Cortex of kidney (tissue), 1 donor: ENCODE results near the gene KIRREL3.

ENCODE experiments used
- DNase-seq: peaks from one replicate; lab custom pipeline; 2025; lab: John Stamatoyannopoulos, UW

Gene KIRREL3

GRCh38 chr11:126601550-126602215 lies 398.9 kb downstream of the KIRREL3 start:
- DNase-seq = no peak

- no peak for DNase-seq
These were observed 399.4 kb downstream of the KIRREL3 start for GRCh38 chr11:126601136-126601535.

GRCh38 chr11:126599217-126599897 lies 401.2 kb downstream of the KIRREL3 start:
- DNase-seq = no peak

GRCh38 chr11:126598344-126599216 lies 402.0 kb downstream of the KIRREL3 start:
- DNase-seq = no peak

GRCh38 chr11:126597041-126597440 lies 403.5 kb downstream of the KIRREL3 start:
- DNase-seq = no peak

- no peak for DNase-seq
These were observed 404.1 kb downstream of the KIRREL3 start for GRCh38 chr11:126596474-126596873.

- no peak for DNase-seq
These were observed 405.0 kb downstream of the KIRREL3 start for GRCh38 chr11:126595560-126595959.

- DNase-seq = no peak
These were observed 405.6 kb downstream of the KIRREL3 start for GRCh38 chr11:126594921-126595367.

- DNase-seq = no peak
These were observed 407.8 kb downstream of the KIRREL3 start for GRCh38 chr11:126592496-126593410.

GRCh38 chr11:126591966-126592489 lies 408.5 kb downstream of the KIRREL3 start:
- no peak for DNase-seq

- DNase-seq = no peak
These were observed 411.1 kb downstream of the KIRREL3 start for GRCh38 chr11:126589492-126589803.

- no peak for DNase-seq
These were observed 411.7 kb downstream of the KIRREL3 start for GRCh38 chr11:126588630-126589491.

GRCh38 chr11:126587541-126587940 lies 413.0 kb downstream of the KIRREL3 start:
- no peak for DNase-seq

- DNase-seq = no peak
These were observed 414.6 kb downstream of the KIRREL3 start for GRCh38 chr11:126585774-126586491.

- DNase-seq = no peak
These were observed 415.2 kb downstream of the KIRREL3 start for GRCh38 chr11:126585388-126585773.

- DNase-seq = no peak
These were observed 416.8 kb downstream of the KIRREL3 start for GRCh38 chr11:126583594-126584427.

GRCh38 chr11:126583101-126583500 lies 417.5 kb downstream of the KIRREL3 start:
- no peak for DNase-seq

- DNase-seq = no peak
These were observed 418.5 kb downstream of the KIRREL3 start for GRCh38 chr11:126581871-126582648.
